Gastrocnemius medialis (tissue), 4 donors: ENCODE measurements around the gene GIPC1.

ENCODE experiments used
- CTCF ChIP-seq, 5 experiments: fragments of 450-650 bp in 3 of 5; fragments of 200-600 bp in 2 of 5; sonication (generic) in 2 of 5; IDR thresholded peaks in 4 of 5; conservative IDR thresholded peaks in 1 of 5; 1 replicate in 4 of 5; 2 replicates in 1 of 5; pipeline ENCODE4 v1.5.1; 2016 to 2019; ENCODE audit warnings: antibody characterized with exemption in 5 of 5, mild to moderate bottlenecking in 3 of 5, moderate library complexity in 3 of 5
- POLR2A ChIP-seq, 2 donors: fragments of 450-650 bp; IDR thresholded peaks; one replicate each; pipeline ENCODE4 v1.6.1; 2017; ENCODE audit warnings: antibody characterized with exemption in 2 of 2, mild to moderate bottlenecking in 2 of 2, moderate library complexity in 2 of 2

DNA sequence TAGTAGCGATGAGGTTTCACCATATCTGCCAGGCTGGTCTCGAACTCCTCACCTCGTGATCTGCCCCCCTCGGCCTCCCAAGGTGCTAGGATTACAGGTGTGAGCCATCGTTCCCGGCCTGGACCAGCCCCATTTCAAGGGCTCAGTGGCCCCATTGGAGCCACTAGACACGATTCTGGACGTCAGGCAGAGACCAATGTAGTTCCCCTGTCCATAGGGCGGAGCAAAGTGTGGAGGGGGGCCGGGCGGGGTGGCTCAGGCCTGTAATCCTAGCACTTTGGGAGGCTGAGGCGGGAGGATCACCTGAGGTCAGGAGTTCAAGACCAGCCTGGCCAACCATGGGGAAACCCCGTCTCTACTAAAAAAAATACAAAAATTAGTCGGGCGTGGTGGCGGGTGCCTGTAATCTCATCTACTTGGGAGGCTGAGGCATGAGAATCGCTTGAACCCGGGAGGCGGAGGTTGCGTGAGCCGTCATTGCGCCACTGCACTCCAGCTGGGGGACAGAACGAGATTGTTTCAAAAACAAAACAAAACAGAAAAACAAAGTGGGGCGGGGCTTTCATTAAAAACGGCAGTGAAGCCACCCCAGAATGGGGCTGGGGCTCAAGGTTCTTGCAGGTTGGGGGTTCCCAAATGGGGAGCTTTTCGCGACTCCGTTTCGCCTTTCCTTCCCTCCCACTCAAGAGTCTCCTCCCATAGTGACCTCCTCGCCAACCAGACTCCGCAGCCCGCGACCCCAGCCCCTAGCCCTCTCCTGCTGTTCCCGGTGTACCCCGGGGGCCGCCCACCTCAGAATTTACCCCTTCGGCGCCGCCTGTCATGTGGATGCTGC is 32.7 kb upstream of the GIPC1 start:
- TF ChIP-seq CTCF (IDR thresholded peaks at IDR 0.05 in 4 of 5, conservative IDR thresholded peaks at IDR 0.05 in 1 of 5) (no peak), POLR2A (IDR thresholded peaks at IDR 0.05) (no peak)
